OCI-LY1 (cell line): ENCODE results near the gene TOR1AIP1.

Experiments
- EZH2 ChIP-seq: fragments of 200-600 bp; sonication (generic), shearing (Covaris generic); IDR thresholded peaks from 2 replicates; pipeline ENCODE4 v1.8.0; 2017; ENCODE audit warnings: borderline replicate concordance, mixed run types, mild to moderate bottlenecking, antibody characterized with exemption, low read length, moderate library complexity, mixed read lengths
- TF ChIP-seq, protein P1 (sequence below): fragments of 200-600 bp; sonication (generic), shearing (Covaris generic); IDR thresholded peaks from 2 replicates; pipeline ENCODE4 v1.5.1; 2017; ENCODE audit warnings: mild to moderate bottlenecking, antibody characterized with exemption, low read length, moderate library complexity, mixed read lengths

DNA sequence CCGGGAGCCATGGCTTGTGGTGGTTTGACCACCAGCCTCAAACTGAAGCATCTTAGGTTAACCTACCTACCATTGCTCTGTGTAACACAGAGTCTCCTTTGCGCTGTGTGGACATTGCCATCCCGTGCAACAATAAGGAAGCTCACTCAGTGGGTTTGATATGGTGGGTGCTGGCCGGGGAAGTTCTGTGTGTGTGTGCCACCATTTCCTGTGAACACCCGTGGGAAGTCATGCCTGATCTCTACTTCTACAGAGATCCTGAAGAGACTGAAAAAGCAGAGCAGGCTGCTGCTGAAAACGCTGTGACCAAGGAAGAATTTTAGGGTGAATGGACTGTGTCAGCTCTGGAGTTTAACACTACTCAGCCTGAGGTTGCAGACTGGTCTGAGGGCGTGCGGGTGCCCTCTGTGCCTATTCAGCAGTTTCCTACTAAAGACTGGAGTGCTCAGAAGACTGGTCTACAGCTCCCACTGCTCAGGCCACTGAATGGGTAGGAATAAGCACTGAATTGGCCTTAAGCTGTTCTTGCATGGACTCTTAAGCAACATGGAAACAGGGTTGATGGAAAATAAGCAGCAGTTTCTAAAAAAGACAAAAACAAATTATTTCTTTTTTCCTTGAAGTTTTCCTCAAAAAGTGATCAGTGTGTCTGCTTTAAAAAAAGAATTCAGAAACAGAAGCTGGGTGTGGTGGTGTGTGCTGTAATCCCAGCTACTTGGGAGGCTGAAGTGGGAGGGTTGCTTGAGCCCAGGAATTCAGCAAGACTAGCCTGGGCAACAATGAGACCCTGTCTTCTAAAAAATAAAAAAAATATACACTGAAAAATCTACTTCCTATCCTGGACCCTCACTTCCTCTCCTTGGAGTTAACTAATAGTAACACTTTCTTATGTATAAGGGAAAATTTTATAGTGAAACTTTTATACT is 87.2 kb downstream of the TOR1AIP1 start:
- TF ChIP-seq, protein P1, sequence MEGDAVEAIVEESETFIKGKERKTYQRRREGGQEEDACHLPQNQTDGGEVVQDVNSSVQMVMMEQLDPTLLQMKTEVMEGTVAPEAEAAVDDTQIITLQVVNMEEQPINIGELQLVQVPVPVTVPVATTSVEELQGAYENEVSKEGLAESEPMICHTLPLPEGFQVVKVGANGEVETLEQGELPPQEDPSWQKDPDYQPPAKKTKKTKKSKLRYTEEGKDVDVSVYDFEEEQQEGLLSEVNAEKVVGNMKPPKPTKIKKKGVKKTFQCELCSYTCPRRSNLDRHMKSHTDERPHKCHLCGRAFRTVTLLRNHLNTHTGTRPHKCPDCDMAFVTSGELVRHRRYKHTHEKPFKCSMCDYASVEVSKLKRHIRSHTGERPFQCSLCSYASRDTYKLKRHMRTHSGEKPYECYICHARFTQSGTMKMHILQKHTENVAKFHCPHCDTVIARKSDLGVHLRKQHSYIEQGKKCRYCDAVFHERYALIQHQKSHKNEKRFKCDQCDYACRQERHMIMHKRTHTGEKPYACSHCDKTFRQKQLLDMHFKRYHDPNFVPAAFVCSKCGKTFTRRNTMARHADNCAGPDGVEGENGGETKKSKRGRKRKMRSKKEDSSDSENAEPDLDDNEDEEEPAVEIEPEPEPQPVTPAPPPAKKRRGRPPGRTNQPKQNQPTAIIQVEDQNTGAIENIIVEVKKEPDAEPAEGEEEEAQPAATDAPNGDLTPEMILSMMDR, result no peak
- no peak for TF ChIP-seq EZH2
